H1 (cell line): ENCODE data around the gene ZNF469. TPM values are rescaled to one million over a fixed set of nuclear protein-coding genes. Genes with fewer than 3 reads are reported as not detected.

Experiments
- GABPA ChIP-seq: IDR thresholded peaks from 2 replicates; pipeline ENCODE4 v1.6.1; 2011; ENCODE audit warnings: mild to moderate bottlenecking, low read length, moderate library complexity, borderline replicate concordance; ENCODE audit not compliant: insufficient read depth
- polyA plus RNA-seq, 7 experiments: library from polyadenylated mRNA; depleted of rRNA in 3 of 7; stranded (reverse) in 5 of 7; unstranded in 2 of 7; fragments of >200 nt in 5 of 7; fragments of 200-250 nt in 2 of 7; gene quantifications; 1 replicate in 5 of 7; 2 replicates in 1 of 7; 4 replicates in 1 of 7; pipeline versions ENCODE4 v1.2.1 to v1.2.3, GENCODE V29; 2011 to 2013; ENCODE audit warnings: missing spikeins in 2 of 7, mixed read lengths in 2 of 7
- total RNA-seq: library from RNA; stranded (reverse); fragmentation: NEBNext Ultra II Directional; extraction: Animal tissue kit (Norgen Biotek cat#: 25700); gene quantifications from 2 replicates; pipeline ENCODE4 v1.2.1, GENCODE V29; 2021

ZNF469 gene
- total and polyA plus RNA-seq, 2 of the 8 experiments (the other 6 are each of a cell fraction or from before 2014, with no cell fraction given) = 0.30 to 1.8 TPM

DNA sequence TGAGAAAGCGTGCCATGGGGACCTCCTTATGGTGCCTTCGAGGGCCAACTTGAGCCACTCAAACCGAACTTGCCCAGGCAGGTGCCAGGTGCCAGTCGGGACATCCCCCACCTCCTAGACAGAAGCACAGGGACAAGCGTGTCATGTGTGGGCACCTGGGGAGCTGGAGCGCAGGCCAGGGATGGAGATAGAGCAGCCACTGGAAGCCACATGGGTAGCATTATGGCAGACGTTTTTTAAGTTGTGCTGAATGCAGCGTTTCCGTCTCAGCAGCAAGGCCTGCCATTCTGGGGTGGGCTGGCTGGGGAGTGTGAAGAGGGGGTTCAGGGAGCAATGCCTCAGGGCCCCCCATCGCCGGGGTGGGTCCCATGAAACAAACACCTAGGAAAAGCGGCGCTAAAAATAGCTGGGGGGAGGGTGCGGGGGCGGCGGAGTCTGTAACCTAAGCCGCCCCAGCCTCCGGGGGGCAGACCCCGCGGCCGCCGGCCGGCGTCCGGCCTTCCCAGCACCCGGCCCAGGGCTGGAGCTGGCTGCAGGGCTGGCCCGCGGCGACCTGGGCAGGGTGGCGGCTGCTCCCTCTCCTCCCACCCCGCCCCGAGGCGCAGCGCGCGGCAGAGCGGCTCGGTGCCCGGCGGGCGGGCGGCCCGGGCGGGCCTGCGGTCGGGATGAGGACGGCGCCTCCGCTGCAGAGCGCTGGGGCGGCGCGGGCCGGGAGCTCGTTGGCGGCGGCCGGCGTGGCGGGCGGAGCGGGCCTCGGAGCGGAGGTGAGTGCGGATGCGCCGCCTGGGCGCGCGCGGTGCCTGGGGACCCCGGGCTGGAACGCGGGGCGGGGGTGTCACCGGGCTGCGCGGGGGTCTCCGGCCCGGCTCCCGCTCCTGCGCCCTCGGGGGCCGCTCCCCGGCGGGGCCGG is at the start of gene ZNF469 (continued):
- TF ChIP-seq GABPA = peak; percentile 47; the same call in 1 of the 2 replicates
